GM19438 (cell line): Measurements from ENCODE around the gene SLC27A1.
"Not testable (repeated sequence)": the region's sequence is repeated elsewhere in the genome, so short reads cannot be mapped to it uniquely, and the experiment has no call there.

Experiments
- ATAC-seq: cut with Tn5 transposase; IDR thresholded peaks from one replicate; pipeline ENCODE4 v1.9.1; 2021; ENCODE audit warnings: low read depth; ENCODE audit not compliant: unreplicated experiment

SLC27A1 gene

DNA sequence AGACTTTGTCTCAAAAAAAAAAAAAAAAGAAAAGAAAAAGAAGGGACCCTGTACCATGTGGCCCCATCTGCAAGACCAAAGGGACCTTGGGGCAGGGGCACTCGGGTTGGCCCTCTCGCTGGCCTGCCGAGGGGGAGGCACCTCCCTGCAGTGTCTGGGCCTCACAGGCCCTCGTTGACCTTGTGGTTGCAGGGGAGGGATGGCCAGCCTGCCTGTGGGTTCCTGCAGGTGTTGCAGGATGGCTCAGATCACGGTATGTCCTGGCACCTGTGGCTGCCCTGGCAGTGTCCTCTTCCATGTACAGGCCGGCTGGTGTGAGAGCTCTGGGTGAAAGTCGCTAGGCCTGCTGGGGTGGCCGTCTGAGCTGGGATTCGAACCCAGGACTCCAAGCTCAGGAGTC lies 36.4 kb downstream of the SLC27A1 start:
- ATAC-seq: no peak

DNA sequence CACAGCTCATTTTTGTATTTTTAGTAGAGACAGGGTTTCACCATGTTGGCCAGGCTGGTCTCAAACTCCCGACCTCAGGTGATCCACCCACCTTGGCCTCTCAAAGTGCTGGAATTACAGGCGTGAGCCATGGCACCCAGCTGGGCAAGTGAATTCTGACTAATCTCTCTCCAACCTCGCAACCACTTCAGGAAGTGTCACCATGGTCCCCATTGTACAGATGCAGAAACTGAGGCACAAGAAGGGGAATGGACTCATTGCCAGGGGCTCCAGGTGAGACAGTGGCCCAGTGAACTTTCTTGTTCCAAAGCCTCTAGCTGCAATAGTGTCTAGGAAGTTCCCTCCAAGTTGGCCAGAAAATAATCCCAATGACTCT lies 38.2 kb downstream of the SLC27A1 start:
- not testable (repeated sequence) for ATAC-seq

DNA sequence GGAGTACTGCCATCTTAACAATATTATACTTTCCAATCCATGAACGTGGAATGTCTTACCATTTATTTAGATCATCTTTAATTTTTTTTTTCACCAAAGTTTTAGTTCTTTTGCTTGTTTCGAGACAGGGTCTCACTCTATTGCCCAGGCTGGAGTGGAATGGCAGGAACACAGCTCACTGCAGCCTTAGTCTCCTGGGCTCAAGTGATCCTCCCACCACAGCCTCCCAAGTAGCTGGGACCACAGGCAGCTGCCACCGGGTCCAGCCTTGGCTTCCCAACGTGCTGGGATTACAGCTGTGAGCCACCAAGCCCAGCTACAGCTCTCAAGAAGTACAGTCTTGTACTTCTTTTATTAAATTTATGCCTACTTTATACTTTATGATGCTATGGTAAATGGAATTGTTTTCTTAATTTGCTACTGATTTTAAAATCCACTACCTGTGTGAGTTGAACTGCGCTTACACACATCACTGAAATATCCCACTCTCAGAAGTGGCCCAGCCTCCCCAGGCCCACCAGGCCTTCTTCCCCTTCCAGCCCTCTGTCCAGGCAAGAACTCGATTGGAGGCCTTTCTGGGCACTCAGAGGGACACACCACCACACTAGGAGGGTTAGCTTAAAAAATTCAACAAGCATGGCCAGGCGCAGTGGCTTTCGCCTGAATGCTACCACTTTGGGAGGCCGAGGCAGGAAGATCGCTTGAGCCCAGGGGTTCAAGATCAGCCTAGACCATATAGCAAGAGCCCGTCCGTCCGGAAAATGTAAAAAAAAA lies 40.1 kb downstream of the SLC27A1 start:
- no peak for ATAC-seq

DNA sequence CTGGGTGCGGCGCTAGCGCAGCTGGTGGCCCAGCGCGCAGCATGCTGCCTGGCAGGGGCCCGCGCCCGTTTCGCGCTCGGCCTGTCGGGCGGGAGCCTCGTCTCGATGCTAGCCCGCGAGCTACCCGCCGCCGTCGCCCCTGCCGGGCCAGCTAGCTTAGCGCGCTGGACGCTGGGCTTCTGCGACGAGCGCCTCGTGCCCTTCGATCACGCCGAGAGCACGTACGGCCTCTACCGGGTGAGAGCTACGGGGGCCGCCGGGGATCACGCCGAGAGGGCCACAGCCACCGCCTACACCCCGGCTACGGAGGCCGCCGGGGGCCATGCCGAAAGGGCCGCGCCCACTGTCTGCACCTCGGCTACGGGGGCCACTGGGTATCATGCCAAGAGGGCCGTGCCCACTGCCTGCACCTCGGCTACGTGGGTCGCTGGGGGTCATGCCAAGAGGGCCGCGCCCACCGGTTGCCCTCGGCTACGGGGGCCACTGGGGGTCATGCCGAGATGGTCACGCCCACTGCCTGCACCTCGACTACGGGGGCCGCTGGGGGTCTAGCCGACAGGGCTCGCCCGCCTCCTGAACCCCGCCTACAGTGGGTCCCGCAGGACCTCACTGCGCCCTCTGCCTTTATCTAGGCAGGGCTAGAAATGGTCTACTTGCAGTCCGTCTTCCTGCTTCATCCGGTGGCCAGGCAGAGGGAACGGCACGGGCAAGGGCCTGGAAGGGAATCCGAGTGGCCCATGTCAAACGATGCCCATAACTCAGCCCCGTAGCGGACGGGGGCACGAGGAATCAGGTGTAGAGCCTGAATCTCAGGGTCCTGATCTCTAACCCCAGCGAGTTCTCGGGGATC lies 41.6 kb downstream of the SLC27A1 start:
- ATAC-seq: peak; percentile 57

DNA sequence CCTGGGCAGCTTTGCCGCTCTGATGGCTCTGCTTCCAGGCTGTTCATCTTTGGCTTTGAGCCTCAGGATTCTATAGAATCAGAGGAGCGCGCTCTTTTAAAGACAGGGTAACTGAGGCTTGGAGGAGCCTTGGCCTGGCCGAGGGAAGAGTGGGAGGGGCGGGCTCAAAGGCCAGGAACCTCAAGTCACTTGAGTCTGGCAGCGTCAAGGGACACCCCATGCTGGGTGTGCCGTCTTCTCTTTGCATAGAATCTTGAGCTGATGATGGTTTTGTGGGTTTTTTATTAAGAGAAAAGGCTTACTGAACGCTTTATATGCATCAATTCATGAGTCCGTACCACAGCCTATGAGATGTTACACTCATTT lies 42.2 kb downstream of the SLC27A1 start:
- ATAC-seq: no peak

DNA sequence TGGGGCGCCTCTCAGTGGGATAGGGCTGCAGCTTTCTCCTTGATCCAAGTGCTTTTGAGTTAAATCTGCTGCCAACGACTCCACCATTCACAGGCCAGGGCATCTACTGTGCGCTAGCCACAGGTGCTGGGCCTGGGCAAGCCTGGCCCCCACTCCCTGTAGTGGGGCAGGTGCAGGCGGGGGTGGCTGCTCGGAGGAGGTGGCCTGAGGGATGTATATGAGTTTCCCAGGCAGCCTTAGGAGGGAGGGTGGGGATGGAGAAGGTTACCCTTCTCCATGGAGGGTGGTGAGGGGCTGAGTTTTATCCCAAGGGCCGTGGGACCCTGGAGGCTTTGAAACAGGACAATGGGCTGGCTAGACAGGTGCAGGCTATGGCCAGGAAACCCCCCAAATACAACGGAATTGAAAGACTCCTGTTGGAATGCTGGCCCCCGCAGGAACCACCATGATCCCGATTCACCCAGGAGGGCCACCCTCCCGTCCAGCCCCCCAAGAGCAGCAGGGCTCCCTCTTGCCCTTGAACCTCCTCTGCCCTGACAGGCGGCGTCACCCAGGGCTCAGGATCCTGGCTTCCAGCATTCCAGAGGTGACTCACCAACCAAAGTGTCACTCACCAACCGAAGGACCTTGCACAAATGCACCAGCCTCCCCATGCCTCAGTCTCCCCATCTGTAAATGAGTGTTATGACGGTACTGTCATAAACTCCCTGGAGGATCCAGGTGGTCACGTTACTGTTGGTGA lies 45.3 kb downstream of the SLC27A1 start:
- ATAC-seq: no peak

DNA sequence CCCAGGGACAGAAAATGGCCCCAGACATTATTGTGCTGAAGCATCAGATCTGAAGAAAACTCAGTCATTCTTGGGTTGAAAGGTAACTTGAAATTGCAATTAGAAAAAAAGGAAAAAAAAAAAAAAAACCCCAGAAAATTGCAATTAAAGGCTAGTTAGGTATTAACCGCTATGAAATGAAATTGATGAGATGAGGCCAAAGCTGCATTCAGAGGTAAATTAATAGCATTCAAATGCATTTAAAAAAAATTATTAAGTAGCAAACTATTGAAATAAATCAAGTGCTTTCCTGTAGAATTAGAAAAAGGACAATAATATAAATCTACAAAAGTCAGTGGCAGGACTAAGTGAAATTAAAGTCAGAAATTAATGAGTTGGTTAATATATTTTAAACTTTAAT lies 47.6 kb downstream of the SLC27A1 start:
- no peak for ATAC-seq

DNA sequence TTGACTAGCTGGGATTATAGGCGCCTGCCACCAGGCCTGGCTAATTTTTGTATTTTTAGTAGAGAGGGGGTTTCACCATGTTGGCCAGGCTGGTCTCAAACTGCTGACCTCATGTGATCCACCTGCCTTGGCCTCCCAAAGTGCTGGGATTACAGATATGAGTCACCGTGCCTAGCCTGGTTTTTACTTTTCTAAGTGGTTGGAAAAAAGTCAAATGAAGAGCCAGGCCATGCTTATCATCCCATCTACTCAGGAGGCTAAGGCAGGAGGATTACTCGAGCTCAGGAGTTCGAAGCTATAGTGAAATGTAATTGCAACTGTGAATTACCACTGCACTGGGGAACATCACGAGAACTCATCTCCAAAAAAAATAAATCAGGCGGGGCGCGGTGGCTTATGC lies 48.3 kb downstream of the SLC27A1 start:
- ATAC-seq: not testable (repeated sequence)

DNA sequence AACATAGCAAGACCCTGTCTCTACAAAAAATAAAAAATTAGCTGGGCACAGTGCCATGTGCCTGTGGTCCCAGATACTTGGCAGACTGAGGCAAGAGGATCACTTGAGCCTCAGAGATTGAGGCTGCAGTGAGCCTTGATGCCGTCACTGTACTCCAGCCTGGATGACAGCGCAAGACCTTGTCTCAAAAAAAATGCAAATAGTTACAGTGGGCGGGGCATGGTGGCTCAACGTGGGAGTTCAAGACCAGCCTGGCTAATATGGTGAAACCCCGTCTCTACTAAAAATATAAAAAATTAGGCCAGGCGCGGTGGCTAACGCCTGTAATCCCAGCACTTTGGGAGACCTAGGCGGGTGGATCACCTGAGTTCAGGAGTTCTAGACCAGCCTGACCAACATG lies 49.6 kb downstream of the SLC27A1 start:
- no peak for ATAC-seq

DNA sequence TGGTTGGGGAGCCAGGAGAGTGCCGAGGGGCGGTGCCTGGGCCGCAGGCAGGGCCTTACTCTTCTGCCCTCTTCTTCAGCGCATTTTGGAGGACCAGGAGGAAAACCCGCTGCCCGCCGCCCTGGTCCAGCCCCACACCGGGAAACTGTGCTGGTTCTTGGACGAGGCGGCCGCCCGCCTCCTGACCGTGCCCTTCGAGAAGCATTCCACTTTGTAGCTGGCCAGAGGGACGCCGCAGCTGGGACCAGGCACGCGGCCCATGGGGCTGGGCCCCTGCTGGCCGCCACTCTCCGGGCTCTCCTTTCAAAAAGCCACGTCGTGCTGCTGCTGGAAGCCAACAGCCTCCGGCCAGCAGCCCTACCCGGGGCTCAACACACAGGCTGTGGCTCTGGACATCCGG lies 50.5 kb downstream of the SLC27A1 start:
- no peak for ATAC-seq

DNA sequence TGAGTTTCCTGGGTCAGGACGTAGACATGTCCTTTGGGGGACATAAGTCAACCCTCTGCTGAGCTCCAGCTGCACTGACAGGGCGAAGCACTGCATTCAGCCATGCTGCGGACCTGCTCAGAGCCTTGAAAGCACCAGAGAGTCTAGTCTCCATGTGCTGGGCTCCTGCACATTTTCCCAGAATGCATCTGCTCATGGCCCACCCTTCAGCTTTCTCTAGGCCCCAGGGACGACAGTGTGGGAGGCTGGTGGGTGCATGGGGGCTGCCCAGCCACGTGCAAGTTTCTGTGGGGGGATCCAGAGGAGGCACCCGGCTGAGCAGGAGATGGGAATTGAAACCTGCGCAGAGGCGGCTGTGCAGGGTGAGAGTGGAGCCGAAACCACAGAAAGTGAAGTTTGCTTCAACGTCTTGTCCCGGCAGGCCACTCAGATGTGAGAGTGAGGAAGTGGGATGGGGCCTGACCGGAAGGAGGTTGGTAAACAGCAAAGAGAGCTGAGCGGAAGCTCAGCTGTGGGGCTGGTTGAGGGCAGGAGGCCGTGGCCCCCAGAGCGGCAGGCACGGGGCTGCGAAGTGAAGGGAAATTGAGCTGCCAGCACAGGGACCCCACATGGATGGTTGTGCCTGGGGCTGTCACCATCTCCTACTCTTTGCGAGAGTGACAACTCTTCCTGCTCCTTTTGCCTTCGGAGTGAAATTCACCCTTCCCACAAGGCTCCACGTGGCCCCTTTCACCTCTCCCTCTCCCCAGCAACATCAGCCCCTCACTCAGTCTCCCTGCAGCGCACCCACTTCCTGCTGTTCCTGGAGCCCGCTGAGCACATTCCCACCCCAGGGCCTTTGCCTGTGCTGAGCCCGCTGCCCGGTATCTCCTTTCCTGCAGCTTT lies 52.9 kb downstream of the SLC27A1 start:
- ATAC-seq: peak; percentile 73

DNA sequence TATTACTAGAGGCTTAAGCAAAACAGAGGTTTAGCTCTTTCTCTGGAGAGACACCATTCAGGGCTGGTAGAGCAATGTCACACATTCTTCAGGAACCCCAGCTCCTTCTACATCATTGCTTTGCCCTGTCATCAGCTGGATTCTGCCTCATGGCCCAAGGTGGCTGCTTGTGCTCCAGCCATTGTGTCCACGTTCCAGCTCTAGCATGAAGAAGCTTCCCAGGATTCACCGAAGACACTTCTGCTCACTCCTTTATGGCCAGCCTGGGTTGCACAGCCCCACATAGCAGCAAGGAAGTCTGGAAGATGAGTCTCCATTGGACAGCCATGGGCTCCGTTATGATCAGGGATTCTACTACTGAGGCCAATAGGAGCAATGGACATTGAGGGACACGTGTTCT lies 54.3 kb downstream of the SLC27A1 start:
- no peak for ATAC-seq

DNA sequence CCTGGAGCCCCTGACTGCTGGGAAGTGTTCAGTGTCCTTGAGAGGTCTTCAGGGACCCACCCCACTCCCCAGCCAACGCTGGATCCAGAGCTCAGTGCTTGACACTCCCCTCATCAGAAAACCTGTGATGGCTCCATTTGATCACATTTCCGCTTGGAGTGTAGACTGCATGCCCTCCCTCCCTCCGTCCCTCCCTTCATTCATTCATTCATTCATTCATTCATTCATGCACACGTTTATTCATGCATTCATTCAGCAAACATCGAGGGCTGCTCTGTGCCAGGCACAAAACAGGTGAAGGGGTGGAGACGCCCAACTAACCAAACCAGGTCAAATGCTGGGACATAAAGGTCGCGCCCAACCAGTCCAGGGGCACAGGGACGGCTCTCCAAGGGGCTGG lies 54.8 kb downstream of the SLC27A1 start:
- no peak for ATAC-seq

DNA sequence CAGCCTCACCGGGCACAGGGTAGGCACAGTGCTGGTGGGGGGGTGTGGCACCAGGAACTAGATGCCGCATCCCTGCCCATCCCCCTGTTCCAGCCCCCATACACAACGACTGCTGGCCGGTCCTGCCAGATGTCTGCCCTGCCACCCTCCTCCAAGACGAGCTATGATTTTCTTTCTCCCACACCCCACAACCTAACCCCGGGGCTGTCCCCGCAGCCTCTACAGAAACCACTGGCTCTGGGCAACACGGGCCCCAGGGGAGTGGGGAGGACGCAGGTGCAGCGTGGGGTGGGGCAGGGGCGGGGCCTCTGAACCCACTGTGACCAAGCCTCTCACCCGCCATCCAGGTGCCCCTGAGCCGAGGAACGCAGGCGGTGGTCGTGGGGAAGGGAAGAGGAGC lies 56.6 kb downstream of the SLC27A1 start:
- ATAC-seq: no peak

DNA sequence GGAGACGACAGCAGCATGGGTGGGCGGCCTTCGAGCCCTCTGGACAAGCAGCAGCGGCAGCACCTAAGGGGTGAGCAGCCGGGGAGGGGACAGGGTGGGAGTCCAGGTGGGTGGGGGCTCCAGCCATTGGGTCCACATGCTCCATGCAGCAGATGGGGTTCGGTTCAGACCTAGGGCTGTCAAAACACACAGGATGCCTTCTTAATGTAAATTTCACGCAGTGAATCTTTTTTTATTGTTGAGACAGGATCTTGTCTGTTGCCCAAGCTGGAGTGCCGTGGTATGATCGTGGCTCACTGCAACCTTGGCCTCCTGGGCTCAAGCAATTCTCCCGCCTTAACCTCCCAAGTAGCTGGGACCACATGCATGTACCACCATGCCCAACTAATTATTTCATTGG lies 57.0 kb downstream of the SLC27A1 start:
- no peak for ATAC-seq

DNA sequence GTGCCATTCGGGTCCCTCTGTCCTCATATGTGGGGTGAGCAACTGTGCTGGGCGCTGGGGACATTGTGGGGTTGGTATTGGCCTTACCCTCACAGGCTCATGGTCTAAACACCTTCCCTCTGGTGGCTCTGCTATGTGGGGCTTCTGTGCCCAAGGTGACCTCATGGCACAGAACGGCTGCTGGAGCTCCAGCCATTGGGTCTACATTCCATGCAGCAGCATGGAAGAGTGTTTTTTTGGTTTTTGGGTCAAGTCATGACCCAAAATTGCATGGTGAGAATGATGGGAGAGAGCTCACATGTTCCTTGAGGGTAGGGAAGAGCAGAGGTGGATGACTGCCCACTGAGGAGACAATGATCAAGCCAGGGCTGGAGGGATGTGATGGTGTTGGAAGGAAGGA lies 58.3 kb downstream of the SLC27A1 start:
- no peak for ATAC-seq

DNA sequence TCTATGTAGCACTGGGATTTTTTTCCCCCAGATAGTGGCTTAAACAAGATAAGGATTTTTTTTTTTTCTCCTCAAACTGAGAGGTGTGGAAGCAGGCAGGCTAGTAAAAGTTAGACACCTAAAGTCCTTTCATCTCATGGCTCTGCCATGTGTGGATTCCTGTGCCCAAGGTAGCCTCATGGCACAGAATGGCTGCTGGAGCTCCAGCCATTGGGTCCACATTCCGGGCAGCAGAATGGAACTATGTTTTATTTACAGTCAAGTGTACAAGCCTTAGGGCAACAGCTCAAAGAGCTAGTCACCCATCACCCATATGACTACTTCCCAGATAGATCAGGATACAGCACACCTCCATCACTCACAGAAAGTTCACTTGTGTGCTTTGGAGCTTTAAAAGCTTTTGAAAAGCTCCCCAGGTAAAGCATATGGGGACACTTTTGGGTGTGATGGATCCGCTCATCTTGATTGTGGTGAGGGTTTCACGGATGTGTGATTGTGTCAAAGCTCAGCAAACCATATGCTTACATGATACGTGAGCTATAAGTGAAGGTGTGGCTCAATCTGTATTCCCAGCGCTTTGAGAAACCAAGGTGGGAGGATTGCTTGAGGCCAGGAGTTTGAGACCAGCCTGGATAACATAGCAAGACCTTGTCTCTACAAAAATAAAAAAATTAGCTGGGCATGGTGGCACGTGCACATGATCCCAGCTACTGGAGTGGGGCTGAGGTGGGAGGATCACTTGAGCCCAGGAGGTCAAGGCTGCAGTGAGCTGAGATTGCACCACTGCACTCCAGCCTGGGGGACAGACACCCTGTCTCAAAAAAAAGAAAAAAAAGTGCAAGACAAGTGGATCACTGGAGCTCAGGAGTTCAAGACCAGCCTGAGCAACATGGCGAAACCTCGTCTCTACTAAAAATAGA lies 59.2 kb downstream of the SLC27A1 start:
- no peak for ATAC-seq

DNA sequence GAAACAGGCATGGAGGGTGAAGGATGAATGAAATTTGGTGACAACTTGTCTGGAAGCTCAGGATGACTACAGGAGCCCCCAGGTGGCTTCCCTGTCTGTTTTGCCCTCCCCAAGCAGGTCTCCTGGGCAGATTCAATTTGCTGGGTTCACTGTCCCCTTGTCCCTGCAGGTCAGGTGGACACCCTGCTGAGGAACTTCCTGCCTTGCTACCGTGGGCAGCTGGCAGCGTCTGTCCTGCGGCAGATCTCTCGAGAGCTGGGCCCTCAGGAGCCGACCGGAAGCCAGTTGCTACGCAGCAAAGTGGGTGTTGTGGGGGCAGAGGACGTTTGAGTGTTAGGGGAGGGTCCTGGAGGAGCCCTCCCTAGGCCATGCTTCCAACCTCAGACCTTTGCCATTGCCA lies 60.3 kb downstream of the SLC27A1 start:
- no peak for ATAC-seq

DNA sequence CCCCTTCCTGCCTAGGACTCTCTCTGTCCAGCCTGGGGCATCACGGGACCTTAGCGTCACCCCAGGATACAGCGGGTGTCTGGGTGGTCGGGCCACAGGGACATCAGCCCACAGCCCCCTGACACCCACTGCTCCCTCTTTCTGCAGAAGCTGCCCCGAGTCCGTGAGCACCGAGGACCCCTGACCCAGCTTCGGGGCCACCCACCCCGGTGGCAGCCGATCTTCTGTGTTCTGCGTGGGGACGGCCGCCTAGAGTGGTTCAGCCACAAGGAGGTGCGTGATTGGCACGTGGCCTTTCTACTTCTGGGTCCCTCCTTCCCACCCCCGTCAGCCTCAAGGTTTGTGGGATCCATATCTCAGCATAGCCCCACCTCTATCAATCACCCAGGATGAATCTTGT lies 61.8 kb downstream of the SLC27A1 start:
- ATAC-seq: no peak
